WERI-Rb-1 (cell line): ENCODE measurements around the gene UBE2F.

Experiments used
- DNase-seq: peaks from one replicate; pipeline ENCODE4 v3.0.0-alpha.2; 2020
- H3K27ac ChIP-seq: fragments of 250-450 bp; sonication (Bioruptor Pico); 2 replicates; pipeline ENCODE4 v1.5.1; 2020; ENCODE audit warnings: mild to moderate bottlenecking, moderate library complexity
- H3K27me3 ChIP-seq: fragments of 250-450 bp; sonication (Bioruptor Pico); 2 replicates; pipeline ENCODE4 v1.5.1; 2021; ENCODE audit warnings: mild to moderate bottlenecking, low read depth, moderate library complexity; ENCODE audit not compliant: insufficient read depth, severe bottlenecking
- H3K36me3 ChIP-seq: fragments of 250-450 bp; sonication (Bioruptor Pico); 2 replicates; pipeline ENCODE4 v1.5.1; 2020; ENCODE audit warnings: mild to moderate bottlenecking, moderate library complexity
- H3K4me3 ChIP-seq: 2 replicates; pipeline ENCODE4 v1.5.1; 2011; ENCODE audit warnings: low read depth, mild to moderate bottlenecking, control low read depth, low read length
- H3K9me3 ChIP-seq: fragments of 250-450 bp; sonication (Bioruptor Pico); 2 replicates; pipeline ENCODE4 v1.5.1; 2021; ENCODE audit warnings: mild to moderate bottlenecking, moderate library complexity; ENCODE audit not compliant: severe bottlenecking
- CTCF ChIP-seq: IDR thresholded peaks from 2 replicates; pipeline ENCODE4 v1.5.1; 2011; ENCODE audit warnings: low read depth, mild to moderate bottlenecking, control low read depth, inconsistent platforms, low read length

Gene UBE2F

GRCh38 chr2:237996021-237996593, 29.3 kb downstream of the UBE2F start:
- no peak overlapping the region for H3K4me3 ChIP-seq
- peak overlapping the region; percentile 71 for H3K27ac ChIP-seq
- DNase-seq = no peak
- H3K36me3 ChIP-seq = peaks cover 7% of the 10 kb centered on the region
- peaks cover 3% of the 10 kb centered on the region for H3K9me3 ChIP-seq
- TF ChIP-seq CTCF = no peak
- H3K27me3 ChIP-seq = no peaks in the 10 kb centered on the region

- DNase-seq = no peak
- Histone ChIP-seq H3K4me3 (no peak overlapping the region), H3K9me3 (peaks cover 3% of the 10 kb centered on the region), H3K27me3 (no peaks in the 10 kb centered on the region), H3K27ac (no peak overlapping the region), H3K36me3 (peaks cover 1% of the 10 kb centered on the region; the same call in 1 of the 2 replicates)
- no peak for TF ChIP-seq CTCF
These were observed 30.7 kb downstream of the UBE2F start for GRCh38 chr2:237997521-237997920.

- no peak for TF ChIP-seq CTCF
- Histone ChIP-seq H3K4me3 (no peak overlapping the region), H3K27me3 (no peaks in the 10 kb centered on the region), H3K27ac (no peak overlapping the region), H3K9me3 (peaks cover 3% of the 10 kb centered on the region), H3K36me3 (no peaks in the 10 kb centered on the region)
- DNase-seq = no peak
These were observed 31.7 kb downstream of the UBE2F start for GRCh38 chr2:237998530-237998929.

GRCh38 chr2:238003234-238004031, 36.6 kb downstream of the UBE2F start:
- H3K27me3 ChIP-seq = no peaks in the 10 kb centered on the region
- peaks cover 3% of the 10 kb centered on the region for H3K9me3 ChIP-seq
- TF ChIP-seq CTCF = no peak
- DNase-seq = no peak
- no peak overlapping the region for H3K27ac ChIP-seq
- no peak overlapping the region for H3K4me3 ChIP-seq
- H3K36me3 ChIP-seq = peaks cover 5% of the 10 kb centered on the region; the same call in 1 of the 2 replicates

GRCh38 chr2:238004077-238004830, 37.4 kb downstream of the UBE2F start:
- no peak for DNase-seq
- H3K27me3 ChIP-seq = no peaks in the 10 kb centered on the region
- H3K4me3 ChIP-seq = no peak overlapping the region
- H3K27ac ChIP-seq = no peak overlapping the region
- peaks cover 5% of the 10 kb centered on the region; the same call in 1 of the 2 replicates for H3K36me3 ChIP-seq
- no peak for TF ChIP-seq CTCF
- H3K9me3 ChIP-seq = peaks cover 3% of the 10 kb centered on the region
